ENCODE results near the gene DCAF6. TPM values are rescaled to one million over a fixed set of nuclear protein-coding genes. Genes with fewer than 3 reads are reported as not detected.

DCAF6 gene
- total RNA-seq, 1 experiment from 2014 or later = 31.9 TPM

DNA sequence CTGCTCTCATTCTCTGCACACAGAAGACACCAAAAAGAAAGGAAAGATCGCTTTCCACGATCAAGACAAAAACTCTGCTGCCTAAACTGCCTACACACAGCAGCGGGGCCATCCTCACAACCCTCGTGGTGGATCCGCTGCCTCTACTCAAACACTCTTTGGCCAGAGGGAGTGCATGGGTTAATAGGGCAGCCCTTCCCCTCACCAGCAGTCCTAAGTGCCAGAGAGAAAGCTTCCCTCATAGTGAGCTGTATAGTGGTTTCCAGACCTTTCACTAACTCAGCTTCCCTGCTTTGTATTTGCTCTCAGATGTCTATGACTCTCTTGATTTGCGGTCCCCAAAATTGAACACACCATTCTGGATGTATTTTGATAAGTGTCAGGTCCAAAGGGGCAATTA is 169.4 kb downstream of the DCAF6 start:
- Histone ChIP-seq H3K9me3 (ENCODE audit: low read depth, low read length, poor library complexity, severe bottlenecking) (no peaks in the 10 kb centered on the region), H3K27me3 (replicated peaks; ENCODE audit: insufficient read depth, low read depth, low read length, poor library complexity) (no peaks in the 10 kb centered on the region), H3K4me3 (ENCODE audit: low read depth, low read length, poor library complexity, severe bottlenecking) (no peak overlapping the region), H3K27ac (ENCODE audit: low read depth, low read length, poor library complexity, severe bottlenecking) (no peak overlapping the region), H3K4me1 (ENCODE audit: insufficient read depth, low read length, poor library complexity, severe bottlenecking) (no peaks in the 10 kb centered on the region), H3K36me3 (ENCODE audit: insufficient read depth, low read length, poor library complexity, severe bottlenecking) (no peaks in the 10 kb centered on the region)
- CTCF ChIA-PET = no interaction called here
- no peak for DNase-seq (ENCODE audit: low spot score)
- TF ChIP-seq, protein P1, sequence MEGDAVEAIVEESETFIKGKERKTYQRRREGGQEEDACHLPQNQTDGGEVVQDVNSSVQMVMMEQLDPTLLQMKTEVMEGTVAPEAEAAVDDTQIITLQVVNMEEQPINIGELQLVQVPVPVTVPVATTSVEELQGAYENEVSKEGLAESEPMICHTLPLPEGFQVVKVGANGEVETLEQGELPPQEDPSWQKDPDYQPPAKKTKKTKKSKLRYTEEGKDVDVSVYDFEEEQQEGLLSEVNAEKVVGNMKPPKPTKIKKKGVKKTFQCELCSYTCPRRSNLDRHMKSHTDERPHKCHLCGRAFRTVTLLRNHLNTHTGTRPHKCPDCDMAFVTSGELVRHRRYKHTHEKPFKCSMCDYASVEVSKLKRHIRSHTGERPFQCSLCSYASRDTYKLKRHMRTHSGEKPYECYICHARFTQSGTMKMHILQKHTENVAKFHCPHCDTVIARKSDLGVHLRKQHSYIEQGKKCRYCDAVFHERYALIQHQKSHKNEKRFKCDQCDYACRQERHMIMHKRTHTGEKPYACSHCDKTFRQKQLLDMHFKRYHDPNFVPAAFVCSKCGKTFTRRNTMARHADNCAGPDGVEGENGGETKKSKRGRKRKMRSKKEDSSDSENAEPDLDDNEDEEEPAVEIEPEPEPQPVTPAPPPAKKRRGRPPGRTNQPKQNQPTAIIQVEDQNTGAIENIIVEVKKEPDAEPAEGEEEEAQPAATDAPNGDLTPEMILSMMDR (conservative IDR thresholded peaks at IDR 0.05; ENCODE audit: low read depth, low read length) = no peak
- TF ChIP-seq EZH2 (IDR thresholded peaks at IDR 0.05; ENCODE audit: borderline replicate concordance, low read depth, low read length, poor library complexity, severe bottlenecking) = no peak
- intact Hi-C loops (cut with micrococcal nuclease; ENCODE audit: unreplicated experiment) = no loop called here
- no TSS peak for BruUV-seq (replicated peaks)
- POLR2A ChIA-PET (ENCODE audit: low non-redundant PET) = no interaction called here

DNA sequence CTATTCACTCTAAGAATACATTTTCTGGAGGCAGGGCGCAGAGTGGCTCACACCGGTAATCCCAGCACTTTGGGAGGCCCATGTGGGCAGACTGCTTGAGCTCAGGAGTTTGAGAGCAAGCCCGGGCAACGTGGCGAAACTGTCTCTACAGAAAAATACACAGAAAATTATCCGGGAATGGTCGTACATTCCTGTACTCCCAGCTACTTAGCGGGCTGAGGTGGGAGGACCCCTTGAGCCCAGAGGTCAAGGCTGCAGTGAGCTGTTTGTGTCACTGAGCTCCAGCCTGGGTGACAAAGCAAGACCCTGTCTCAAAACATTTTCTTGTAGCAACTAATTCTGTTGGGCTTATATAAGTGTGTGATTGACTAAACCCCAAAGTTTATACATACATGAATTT is 169.8 kb downstream of the DCAF6 start:
- H3K27ac ChIP-seq (ENCODE audit: low read depth, low read length, poor library complexity, severe bottlenecking) = no peak overlapping the region
- no TSS peak for BruUV-seq (replicated peaks)
- H3K36me3 ChIP-seq (ENCODE audit: insufficient read depth, low read length, poor library complexity, severe bottlenecking) = no peaks in the 10 kb centered on the region
- intact Hi-C loops (cut with micrococcal nuclease; ENCODE audit: unreplicated experiment) = no loop called here
- no peaks in the 10 kb centered on the region for H3K27me3 ChIP-seq (replicated peaks; ENCODE audit: insufficient read depth, low read depth, low read length, poor library complexity)
- DNase-seq (ENCODE audit: low spot score) = no peak
- H3K4me1 ChIP-seq (ENCODE audit: insufficient read depth, low read length, poor library complexity, severe bottlenecking) = no peaks in the 10 kb centered on the region
- ChIA-PET POLR2A (ENCODE audit: low non-redundant PET) (no interaction called here), CTCF (no interaction called here)
- H3K4me3 ChIP-seq (ENCODE audit: low read depth, low read length, poor library complexity, severe bottlenecking) = no peak overlapping the region
- TF ChIP-seq, protein P1 (conservative IDR thresholded peaks at IDR 0.05; ENCODE audit: low read depth, low read length) = no peak
- no peak for TF ChIP-seq EZH2 (IDR thresholded peaks at IDR 0.05; ENCODE audit: borderline replicate concordance, low read depth, low read length, poor library complexity, severe bottlenecking)
- no peaks in the 10 kb centered on the region for H3K9me3 ChIP-seq (ENCODE audit: low read depth, low read length, poor library complexity, severe bottlenecking)

DNA sequence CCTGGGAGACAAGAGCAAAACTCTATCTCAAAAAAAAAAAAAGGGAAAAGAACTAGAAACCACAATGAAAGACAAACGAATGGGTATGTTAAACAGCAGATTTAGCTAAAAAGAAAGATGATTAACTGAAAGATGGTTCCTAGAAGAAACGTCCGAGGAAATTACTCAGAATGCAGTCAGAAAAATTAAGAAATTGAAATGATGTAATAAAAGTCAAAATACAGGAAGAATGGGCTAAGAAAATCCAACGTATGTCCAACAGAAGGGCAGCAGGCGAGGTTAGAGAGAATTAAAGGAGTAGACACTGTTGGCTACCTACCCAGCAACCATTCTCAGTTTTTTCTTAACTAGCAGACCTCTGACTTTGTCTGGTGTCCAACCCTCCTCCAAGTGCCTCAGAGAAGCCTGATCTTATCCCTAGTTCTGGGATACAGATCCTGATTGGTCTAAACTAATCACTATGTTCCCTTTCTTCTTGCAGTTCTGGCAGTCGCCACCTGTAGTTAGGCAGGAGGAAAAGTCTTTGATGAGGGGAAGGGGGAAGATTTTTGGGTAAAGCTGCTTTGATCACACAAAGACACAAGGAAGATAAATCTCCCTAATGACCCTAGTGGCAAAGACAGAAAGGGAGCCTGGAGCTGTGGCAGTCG is 174.5 kb downstream of the DCAF6 start:
- no peak for TF ChIP-seq EZH2 (IDR thresholded peaks at IDR 0.05; ENCODE audit: borderline replicate concordance, low read depth, low read length, poor library complexity, severe bottlenecking)
- TF ChIP-seq, protein P1 (conservative IDR thresholded peaks at IDR 0.05; ENCODE audit: low read depth, low read length) = no peak
- Histone ChIP-seq H3K27me3 (replicated peaks; ENCODE audit: insufficient read depth, low read depth, low read length, poor library complexity) (no peaks in the 10 kb centered on the region), H3K27ac (ENCODE audit: low read depth, low read length, poor library complexity, severe bottlenecking) (no peak overlapping the region), H3K4me3 (ENCODE audit: low read depth, low read length, poor library complexity, severe bottlenecking) (no peak overlapping the region), H3K9me3 (ENCODE audit: low read depth, low read length, poor library complexity, severe bottlenecking) (no peaks in the 10 kb centered on the region), H3K36me3 (ENCODE audit: insufficient read depth, low read length, poor library complexity, severe bottlenecking) (no peaks in the 10 kb centered on the region), H3K4me1 (ENCODE audit: insufficient read depth, low read length, poor library complexity, severe bottlenecking) (no peaks in the 10 kb centered on the region)
- no peak for DNase-seq (ENCODE audit: low spot score)
- intact Hi-C loops (cut with micrococcal nuclease; ENCODE audit: unreplicated experiment) = no loop called here
- ChIA-PET CTCF (interaction anchor here (0.6 kb wide), 1 partner anchor 25 kb away, joined by 4 read pairs; no protein-coding TSS in a partner anchor), POLR2A (ENCODE audit: low non-redundant PET) (interaction anchor here (1.0 kb wide), 1 partner anchor 12 kb away, joined by 6 read pairs; no protein-coding TSS in a partner anchor)
- BruUV-seq (replicated peaks) = no TSS peak
